Esophagus (tissue), 2 donors: ENCODE data around the gene ACSL4. TPM values are rescaled to one million over a fixed set of nuclear protein-coding genes. Genes with fewer than 3 reads are reported as not detected.
"Not testable (repeated sequence)": the region's sequence is repeated elsewhere in the genome, so short reads cannot be mapped to it uniquely, and the experiment has no call there.

ENCODE experiments used
- H3K27ac ChIP-seq, 2 donors: one replicate each; pipeline ENCODE4 v1.5.1; 2013; ENCODE audit warnings: low read depth in 2 of 2, mild to moderate bottlenecking in 2 of 2, inconsistent platforms in 1 of 2, low read length in 1 of 2, moderate library complexity in 1 of 2
- H3K27me3 ChIP-seq, 2 donors: one replicate each; pipeline ENCODE4 v1.6.1; 2013; ENCODE audit warnings: low read length in 2 of 2, control low read depth in 1 of 2, mild to moderate bottlenecking in 1 of 2; ENCODE audit not compliant: insufficient read depth in 2 of 2, control insufficient read depth in 1 of 2
- H3K36me3 ChIP-seq, 2 donors: one replicate each; pipeline ENCODE4 v1.6.1; 2013; ENCODE audit warnings: low read length in 1 of 2; ENCODE audit not compliant: control insufficient read depth in 2 of 2, insufficient read depth in 2 of 2
- H3K4me1 ChIP-seq, 2 donors: one replicate each; pipeline ENCODE4 v1.6.1; 2013; ENCODE audit warnings: low read length in 1 of 2; ENCODE audit not compliant: control insufficient read depth in 2 of 2, insufficient read depth in 2 of 2
- H3K4me3 ChIP-seq, 2 donors: one replicate each; pipeline ENCODE4 v1.5.1; 2013; ENCODE audit warnings: low read length in 2 of 2, mild to moderate bottlenecking in 2 of 2, low read depth in 1 of 2, moderate library complexity in 1 of 2
- H3K9me3 ChIP-seq, 2 donors: one replicate each; pipeline ENCODE4 v1.6.1; 2013; ENCODE audit warnings: mild to moderate bottlenecking in 2 of 2, low read depth in 1 of 2, low read length in 1 of 2, moderate library complexity in 1 of 2; ENCODE audit not compliant: control insufficient read depth in 2 of 2, insufficient read depth in 1 of 2
- WGBS, 2 donors: extraction: QIAGEN DNeasy Blood & Tissue Kit; methylation state at CpG; one replicate each; pipeline ENCODE4 v1.1.7; 2013; 5-methylcytosine and 5-hydroxymethylcytosine counted together
- polyA plus RNA-seq, 2 donors: library from polyadenylated mRNA; stranded (reverse); fragments of 200-250 nt; gene quantifications; one replicate each; pipeline ENCODE4 v1.2.3, GENCODE V29; 2013
- donor health status: healthy with polysubstance abuse.
- donor health status: Bipolar disorder and iron deficiency.

The ACSL4 gene
- polyA plus RNA-seq, 2 donors, result 5.9 to 7.4 TPM

GRCh38 chrX:109735202-109735744 is 2.2 kb upstream of the ACSL4 start:
- Histone ChIP-seq H3K4me1 (no peaks in the 10 kb centered on the region), H3K27ac (no peak overlapping the region), H3K27me3 (no peaks in the 10 kb centered on the region), H3K36me3 (no peaks in the 10 kb centered on the region), H3K4me3 (no peak overlapping the region), H3K9me3 (peaks cover 0 to 4% of the 10 kb centered on the region in 2 donors)
- 46 to 69% methylated on average over 5 of the region's 5 CpGs for WGBS, 2 donors

DNA sequence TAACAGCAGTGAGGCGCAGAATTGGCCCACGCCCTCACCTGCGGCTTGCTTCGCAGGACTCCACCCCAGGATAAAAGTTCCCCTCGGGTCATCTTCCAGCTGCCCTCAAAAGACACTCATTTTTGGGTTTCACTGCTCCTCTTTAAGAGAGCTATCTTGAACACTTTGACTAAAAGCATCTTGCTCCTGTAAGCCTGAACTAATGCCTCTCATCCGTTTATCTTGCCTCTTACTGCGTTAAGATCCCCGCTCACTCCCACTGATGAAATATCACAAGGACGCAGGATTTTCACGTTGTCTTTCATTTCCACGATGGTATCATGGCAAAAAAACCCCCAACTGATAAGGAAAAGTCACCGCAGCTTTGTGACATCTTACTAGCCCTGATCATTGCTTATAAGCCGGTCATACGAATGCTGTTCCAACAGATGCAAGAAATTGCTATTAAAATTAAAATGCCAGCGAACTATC is 591 bp upstream of the ACSL4 start:
- 15 to 48% methylated on average over 15 of the region's 15 CpGs for WGBS, 2 donors
- Histone ChIP-seq H3K4me1 (no peaks in the 10 kb centered on the region), H3K4me3 (peak overlapping the region; percentile 69 to 74), H3K9me3 (peaks cover 0 to 4% of the 10 kb centered on the region in 2 donors), H3K27ac (peak overlapping the region; percentile 78 to 91), H3K36me3 (no peaks in the 10 kb centered on the region), H3K27me3 (no peaks in the 10 kb centered on the region)

GRCh38 chrX:109732017-109732801 is 848 bp downstream of the ACSL4 start:
- H3K27me3 ChIP-seq, result no peaks in the 10 kb centered on the region
- peak overlapping the region; percentile 71 to 79 for H3K27ac ChIP-seq
- H3K4me1 ChIP-seq, result no peaks in the 10 kb centered on the region
- 2 to 30% methylated on average over 21 of the region's 21 CpGs for WGBS, 2 donors
- H3K4me3 ChIP-seq, result peak overlapping the region; percentile 69 to 74
- H3K9me3 ChIP-seq, result peaks cover 0 to 4% of the 10 kb centered on the region in 2 donors
- H3K36me3 ChIP-seq, result no peaks in the 10 kb centered on the region

- Histone ChIP-seq H3K4me1 (no peaks in the 10 kb centered on the region), H3K27me3 (no peaks in the 10 kb centered on the region), H3K36me3 (no peaks in the 10 kb centered on the region), H3K27ac (no peak overlapping the region), H3K4me3 (no peak overlapping the region), H3K9me3 (peaks cover 0 to under 1% of the 10 kb centered on the region in 2 donors)
- WGBS, 2 donors, result 0 to 17% methylated on average over 1 of the region's 1 CpG
These were observed 4.9 kb downstream of the ACSL4 start for GRCh38 chrX:109728173-109728535.

DNA sequence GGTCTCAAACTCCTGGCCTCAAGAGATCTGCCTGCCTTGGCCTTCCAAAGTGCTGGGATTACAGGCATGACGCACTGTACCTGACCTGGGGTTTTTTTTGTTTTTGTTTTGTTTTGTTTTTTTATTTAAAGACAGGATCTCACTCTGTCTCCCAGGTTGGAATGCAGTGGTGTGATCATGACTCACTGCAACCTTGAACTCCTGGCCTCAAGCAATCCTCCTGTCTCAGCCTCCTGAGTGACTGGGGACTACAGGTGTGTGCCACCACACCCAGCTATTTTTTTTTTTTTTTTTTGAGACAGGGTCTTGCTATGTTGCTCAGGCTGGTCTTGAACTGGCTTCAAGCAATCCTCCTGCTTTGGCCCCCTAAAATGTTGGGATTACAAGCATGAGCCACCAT is 8.1 kb downstream of the ACSL4 start:
- H3K27ac ChIP-seq, H3K4me1 ChIP-seq, H3K27me3 ChIP-seq, H3K36me3 ChIP-seq, H3K4me3 ChIP-seq, H3K9me3 ChIP-seq: not testable (repeated sequence)
- WGBS, 2 donors, result 95 to 96% methylated on average over 1 of the region's 1 CpG

- H3K36me3 ChIP-seq, result no peaks in the 10 kb centered on the region
- no peak overlapping the region for H3K4me3 ChIP-seq
- no peaks in the 10 kb centered on the region for H3K4me1 ChIP-seq
- WGBS, 2 donors, result 34 to 48% methylated on average over 2 of the region's 2 CpGs
- H3K27ac ChIP-seq, result no peak overlapping the region
- H3K9me3 ChIP-seq, result no peaks in the 10 kb centered on the region
- H3K27me3 ChIP-seq, result no peaks in the 10 kb centered on the region
These were observed 12.1 kb downstream of the ACSL4 start for GRCh38 chrX:109720947-109721346.

- Histone ChIP-seq H3K4me1 (no peaks in the 10 kb centered on the region), H3K9me3 (no peaks in the 10 kb centered on the region), H3K36me3 (no peaks in the 10 kb centered on the region), H3K4me3 (no peak overlapping the region), H3K27me3 (no peaks in the 10 kb centered on the region), H3K27ac (no peak overlapping the region)
- WGBS, 2 donors, result 35 to 60% methylated on average over 2 of the region's 2 CpGs
These were observed 13.8 kb downstream of the ACSL4 start for GRCh38 chrX:109719264-109719663.

DNA sequence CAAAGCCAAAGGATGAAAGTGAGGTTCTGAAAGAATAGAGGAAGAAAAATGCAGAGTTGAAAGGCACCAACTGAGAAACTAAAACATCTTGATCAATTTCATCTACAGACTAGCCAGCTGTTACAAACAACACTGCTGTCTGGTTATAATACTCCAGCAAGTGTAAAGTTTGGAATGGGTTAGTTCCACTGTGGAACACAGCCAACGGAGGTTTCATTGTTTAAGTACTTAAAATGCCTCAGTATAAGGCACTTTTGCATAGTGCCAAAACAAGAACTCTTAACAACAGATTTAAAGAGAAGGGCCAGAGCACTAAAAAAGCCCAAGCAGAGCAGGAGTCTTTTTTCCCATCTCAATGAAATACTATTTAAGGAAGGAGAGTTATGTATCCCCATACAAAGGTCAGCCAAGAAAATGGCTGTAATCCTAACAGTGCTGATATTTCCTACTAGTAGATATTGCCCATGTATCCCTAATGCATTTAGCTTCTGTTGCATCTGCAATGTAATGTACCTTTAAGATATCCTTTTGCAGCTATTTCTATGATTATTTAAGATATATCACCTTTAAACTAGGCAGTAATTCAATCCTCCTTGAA is 16.5 kb downstream of the ACSL4 start:
- H3K4me3 ChIP-seq, result no peak overlapping the region
- WGBS, 2 donors, result 11 to 29% methylated on average over 1 of the region's 1 CpG
- no peak overlapping the region for H3K27ac ChIP-seq
- no peaks in the 10 kb centered on the region for H3K27me3 ChIP-seq
- no peaks in the 10 kb centered on the region for H3K9me3 ChIP-seq
- no peaks in the 10 kb centered on the region for H3K4me1 ChIP-seq
- H3K36me3 ChIP-seq, result no peaks in the 10 kb centered on the region

- H3K36me3 ChIP-seq, result no peaks in the 10 kb centered on the region
- no peak overlapping the region for H3K4me3 ChIP-seq
- no peaks in the 10 kb centered on the region for H3K27me3 ChIP-seq
- H3K9me3 ChIP-seq, result no peaks in the 10 kb centered on the region
- no peak overlapping the region for H3K27ac ChIP-seq
- WGBS, 2 donors, result 17 to 23% methylated on average over 1 of the region's 1 CpG
- H3K4me1 ChIP-seq, result no peaks in the 10 kb centered on the region
These were observed 18.6 kb downstream of the ACSL4 start for GRCh38 chrX:109714340-109714958.
